ENCODE data around the gene DNAI1.

DNA sequence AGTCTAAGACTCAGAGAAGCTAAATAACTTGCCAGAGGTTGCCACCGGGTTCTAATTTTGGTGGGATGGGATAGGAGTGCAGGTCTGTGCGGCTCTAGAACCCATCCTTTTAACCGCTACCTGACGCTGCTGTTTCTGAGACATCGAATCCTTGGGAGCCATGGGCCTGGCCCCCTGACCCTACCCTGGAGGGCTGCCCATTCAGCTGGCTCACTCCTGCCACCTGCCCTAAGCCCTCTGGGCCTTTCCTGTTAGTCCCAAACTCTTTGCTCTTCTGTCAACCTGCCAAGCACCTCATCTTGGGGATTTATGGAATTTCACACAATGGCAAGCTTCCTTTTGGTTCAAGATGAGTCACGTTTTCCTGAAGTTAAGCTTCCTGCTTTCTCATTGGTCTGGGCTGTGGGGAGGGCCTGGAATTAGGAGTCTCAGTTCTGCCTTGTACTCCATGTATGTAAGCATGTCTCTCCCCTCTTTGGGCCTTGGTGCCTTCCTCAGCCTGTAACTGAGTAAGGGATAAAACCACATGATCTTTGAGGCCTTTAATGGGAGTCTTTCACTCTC lies 37.6 kb downstream of the DNAI1 start:
- TF ChIP-seq, protein P1, sequence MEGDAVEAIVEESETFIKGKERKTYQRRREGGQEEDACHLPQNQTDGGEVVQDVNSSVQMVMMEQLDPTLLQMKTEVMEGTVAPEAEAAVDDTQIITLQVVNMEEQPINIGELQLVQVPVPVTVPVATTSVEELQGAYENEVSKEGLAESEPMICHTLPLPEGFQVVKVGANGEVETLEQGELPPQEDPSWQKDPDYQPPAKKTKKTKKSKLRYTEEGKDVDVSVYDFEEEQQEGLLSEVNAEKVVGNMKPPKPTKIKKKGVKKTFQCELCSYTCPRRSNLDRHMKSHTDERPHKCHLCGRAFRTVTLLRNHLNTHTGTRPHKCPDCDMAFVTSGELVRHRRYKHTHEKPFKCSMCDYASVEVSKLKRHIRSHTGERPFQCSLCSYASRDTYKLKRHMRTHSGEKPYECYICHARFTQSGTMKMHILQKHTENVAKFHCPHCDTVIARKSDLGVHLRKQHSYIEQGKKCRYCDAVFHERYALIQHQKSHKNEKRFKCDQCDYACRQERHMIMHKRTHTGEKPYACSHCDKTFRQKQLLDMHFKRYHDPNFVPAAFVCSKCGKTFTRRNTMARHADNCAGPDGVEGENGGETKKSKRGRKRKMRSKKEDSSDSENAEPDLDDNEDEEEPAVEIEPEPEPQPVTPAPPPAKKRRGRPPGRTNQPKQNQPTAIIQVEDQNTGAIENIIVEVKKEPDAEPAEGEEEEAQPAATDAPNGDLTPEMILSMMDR (IDR thresholded peaks at IDR 0.05; ENCODE audit: insufficient read depth, low read length), result no peak
- TF ChIP-seq POLR2AphosphoS5 (IDR thresholded peaks at IDR 0.05; ENCODE audit: low read depth) (no peak), SPI1 (IDR thresholded peaks at IDR 0.05; ENCODE audit: borderline replicate concordance, low read depth) (no peak)
